DND-41 (cell line): Measurements from ENCODE around the gene CORO6.

Source experiments
- ATAC-seq: fragments of 200-7000 bp; cut with Tn5 transposase; 3 replicates; pipeline ENCODE4 v1.9.1; 2021; ENCODE audit warnings: low read depth; ENCODE audit not compliant: insufficient read depth
- DNase-seq: peaks from one replicate; pipeline ENCODE4 v3.0.0-alpha.2; 2020
- H2AFZ ChIP-seq: 2 replicates; pipeline ENCODE4 v1.6.0; 2012; ENCODE audit warnings: low read depth, low read length
- H3K27ac ChIP-seq: 2 replicates; pipeline ENCODE4 v1.5.1; 2012; ENCODE audit warnings: low read length, inconsistent platforms
- H3K27me3 ChIP-seq: fragments of 200-600 bp; sonication (generic); 2 replicates; pipeline ENCODE4 v1.6.0; 2012; ENCODE audit warnings: low read length, mild to moderate bottlenecking, inconsistent platforms; ENCODE audit not compliant: insufficient read depth, poor library complexity
- H3K36me3 ChIP-seq: 2 replicates; pipeline ENCODE4 v1.5.1; 2012; ENCODE audit warnings: low read length, inconsistent platforms; ENCODE audit not compliant: insufficient read depth
- H3K4me1 ChIP-seq: 2 replicates; pipeline ENCODE4 v1.5.1; 2012; ENCODE audit warnings: mild to moderate bottlenecking, low read length; ENCODE audit not compliant: insufficient read depth
- H3K4me2 ChIP-seq: 2 replicates; pipeline ENCODE4 v1.6.0; 2012; ENCODE audit warnings: mild to moderate bottlenecking, moderate library complexity, low read length, inconsistent platforms; ENCODE audit not compliant: insufficient read depth
- H3K4me3 ChIP-seq, 2 experiments: fragments of 200-600 bp in 1 of 2; shearing (Covaris generic) in 1 of 2; 2 replicates each; pipeline ENCODE4 v1.5.1; 2012 to 2016; ENCODE audit warnings: inconsistent platforms in 2 of 2, low read length in 2 of 2, mild to moderate bottlenecking in 2 of 2, low read depth in 1 of 2, moderate library complexity in 1 of 2
- H3K79me2 ChIP-seq: 2 replicates; pipeline ENCODE4 v1.6.0; 2012; ENCODE audit warnings: low read length, inconsistent platforms; ENCODE audit not compliant: insufficient read depth
- H3K9ac ChIP-seq: 2 replicates; pipeline ENCODE4 v1.6.0; 2012; ENCODE audit warnings: low read depth, mild to moderate bottlenecking, inconsistent platforms, low read length, moderate library complexity
- H3K9me3 ChIP-seq: 2 replicates; pipeline ENCODE4 v1.5.1; 2012; ENCODE audit warnings: low read length, moderate library complexity, mild to moderate bottlenecking, inconsistent platforms; ENCODE audit not compliant: insufficient read depth, severe bottlenecking
- H4K20me1 ChIP-seq: 2 replicates; pipeline ENCODE4 v1.6.0; 2012; ENCODE audit warnings: low read length; ENCODE audit not compliant: insufficient read depth
- EZH2 ChIP-seq: IDR thresholded peaks from 3 replicates; pipeline ENCODE4 v1.6.1; 2012; ENCODE audit warnings: borderline replicate concordance, low read depth, mild to moderate bottlenecking, moderate library complexity, low read length, inconsistent platforms; ENCODE audit not compliant: severe bottlenecking
- TF ChIP-seq, protein P1 (sequence below): IDR thresholded peaks from 2 replicates; pipeline ENCODE4 v1.5.1; 2012; ENCODE audit warnings: borderline replicate concordance, low read length, moderate library complexity, mild to moderate bottlenecking; ENCODE audit not compliant: poor library complexity, severe bottlenecking; ENCODE audit errors: extremely low read depth

The CORO6 gene

GRCh38 chr17:29566473-29567303 lies 56.0 kb downstream of the CORO6 start, which contains the start of gene ABHD15:
ABHD15 (minus strand) TSS chr17:29567037; CDS start chr17:29566966, 71 bp downstream.
- Histone ChIP-seq H3K79me2 (peaks cover 38% of the 10 kb centered on the region), H3K27me3 (peaks cover 9% of the 10 kb centered on the region), H3K36me3 (peaks cover 23% of the 10 kb centered on the region), H3K27ac (peak within 1 kb of the TSS; percentile 95), H3K4me3 (peak within 1 kb of the TSS; percentile 46 to 84), H4K20me1 (peaks cover 25% of the 10 kb centered on the region), H3K4me2 (peak within 1 kb of the TSS; percentile 96), H3K9me3 (no peaks in the 10 kb centered on the region), H3K4me1 (peaks cover 54% of the 10 kb centered on the region), H2AFZ (peak within 1 kb of the TSS; percentile 72), H3K9ac (peak within 1 kb of the TSS; percentile 92)
- ATAC-seq = peak; percentile 23
- TF ChIP-seq, protein P1, sequence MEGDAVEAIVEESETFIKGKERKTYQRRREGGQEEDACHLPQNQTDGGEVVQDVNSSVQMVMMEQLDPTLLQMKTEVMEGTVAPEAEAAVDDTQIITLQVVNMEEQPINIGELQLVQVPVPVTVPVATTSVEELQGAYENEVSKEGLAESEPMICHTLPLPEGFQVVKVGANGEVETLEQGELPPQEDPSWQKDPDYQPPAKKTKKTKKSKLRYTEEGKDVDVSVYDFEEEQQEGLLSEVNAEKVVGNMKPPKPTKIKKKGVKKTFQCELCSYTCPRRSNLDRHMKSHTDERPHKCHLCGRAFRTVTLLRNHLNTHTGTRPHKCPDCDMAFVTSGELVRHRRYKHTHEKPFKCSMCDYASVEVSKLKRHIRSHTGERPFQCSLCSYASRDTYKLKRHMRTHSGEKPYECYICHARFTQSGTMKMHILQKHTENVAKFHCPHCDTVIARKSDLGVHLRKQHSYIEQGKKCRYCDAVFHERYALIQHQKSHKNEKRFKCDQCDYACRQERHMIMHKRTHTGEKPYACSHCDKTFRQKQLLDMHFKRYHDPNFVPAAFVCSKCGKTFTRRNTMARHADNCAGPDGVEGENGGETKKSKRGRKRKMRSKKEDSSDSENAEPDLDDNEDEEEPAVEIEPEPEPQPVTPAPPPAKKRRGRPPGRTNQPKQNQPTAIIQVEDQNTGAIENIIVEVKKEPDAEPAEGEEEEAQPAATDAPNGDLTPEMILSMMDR = no peak
- peak; percentile 37 for TF ChIP-seq EZH2
- peak; percentile 64 for DNase-seq

DNA sequence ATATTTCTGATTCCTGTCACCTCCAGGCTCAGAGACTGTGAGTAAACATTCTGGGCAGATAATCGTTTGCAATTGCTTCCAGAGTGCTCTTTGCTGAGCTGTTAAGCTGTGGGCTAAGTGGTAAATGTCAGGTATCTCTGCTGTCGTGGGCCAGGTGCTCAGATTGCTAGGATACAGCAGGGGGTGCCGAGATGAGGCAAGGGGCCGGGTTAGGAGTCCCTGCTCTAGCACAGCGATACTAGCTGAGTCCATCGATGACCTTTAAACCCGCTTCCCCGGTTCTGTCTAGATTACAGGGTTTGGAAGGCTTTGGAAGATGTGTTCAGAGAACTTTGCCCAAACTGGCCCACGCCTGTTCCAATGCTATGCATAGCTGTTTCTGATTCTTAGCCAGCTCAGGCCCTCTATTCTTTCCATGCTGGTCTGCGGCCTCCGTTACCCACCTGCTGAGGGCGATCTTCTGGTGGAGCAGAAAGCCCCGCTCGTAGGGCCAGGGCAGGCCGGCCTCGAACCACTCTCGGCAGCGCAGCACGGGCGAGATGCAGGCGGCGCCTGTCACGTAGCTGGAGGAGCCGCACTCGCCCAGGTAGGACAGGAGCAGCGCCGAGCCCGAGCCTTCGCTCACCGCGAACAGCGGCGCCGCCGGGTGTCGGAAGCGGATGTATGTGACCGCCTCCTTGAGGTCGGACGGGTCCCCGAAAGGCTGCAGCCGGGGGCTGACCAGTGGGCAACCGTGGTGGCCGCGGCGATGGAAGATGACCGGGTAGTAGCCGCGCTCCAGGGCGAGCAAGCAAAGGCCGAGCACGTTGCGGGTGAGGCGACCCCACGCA lies 56.9 kb downstream of the CORO6 start:
- H3K4me2 ChIP-seq = peak overlapping the region; percentile 96
- ATAC-seq (0 out of 3 replicates have a peak, but pooled peaks have one; percentile 2), DNase-seq (peak; percentile 48)
- H4K20me1 ChIP-seq = peaks cover 20% of the 10 kb centered on the region
- peaks cover 9% of the 10 kb centered on the region for H3K27me3 ChIP-seq
- H3K27ac ChIP-seq = peak overlapping the region; percentile 7; the same call in 1 of the 2 replicates
- peak; percentile 48 for TF ChIP-seq EZH2
- TF ChIP-seq, protein P1 = peak; percentile 54
- peak overlapping the region; percentile 92 for H3K9ac ChIP-seq
- H3K4me1 ChIP-seq = peaks cover 54% of the 10 kb centered on the region
- H3K4me3 ChIP-seq = peak overlapping the region; percentile 24 to 84; a peak in 3 of 4 replicates
- H3K79me2 ChIP-seq = peaks cover 38% of the 10 kb centered on the region
- H2AFZ ChIP-seq = peak overlapping the region; percentile 72
- H3K9me3 ChIP-seq = no peaks in the 10 kb centered on the region
- peaks cover 20% of the 10 kb centered on the region for H3K36me3 ChIP-seq
